Measurements from ENCODE around the gene EBP. TPM values are rescaled to one million over a fixed set of nuclear protein-coding genes. Genes with fewer than 3 reads are reported as not detected.

Gene EBP
- total and polyA plus RNA-seq, 9 of the 15 experiments (the other 6 are each of a cell fraction or from before 2014, with no cell fraction given) = 228 to 987 (median 274) TPM

GRCh38 chrX:48559636-48560035, 38.0 kb downstream of the EBP start (continued):
- TF ChIP-seq, protein P1, sequence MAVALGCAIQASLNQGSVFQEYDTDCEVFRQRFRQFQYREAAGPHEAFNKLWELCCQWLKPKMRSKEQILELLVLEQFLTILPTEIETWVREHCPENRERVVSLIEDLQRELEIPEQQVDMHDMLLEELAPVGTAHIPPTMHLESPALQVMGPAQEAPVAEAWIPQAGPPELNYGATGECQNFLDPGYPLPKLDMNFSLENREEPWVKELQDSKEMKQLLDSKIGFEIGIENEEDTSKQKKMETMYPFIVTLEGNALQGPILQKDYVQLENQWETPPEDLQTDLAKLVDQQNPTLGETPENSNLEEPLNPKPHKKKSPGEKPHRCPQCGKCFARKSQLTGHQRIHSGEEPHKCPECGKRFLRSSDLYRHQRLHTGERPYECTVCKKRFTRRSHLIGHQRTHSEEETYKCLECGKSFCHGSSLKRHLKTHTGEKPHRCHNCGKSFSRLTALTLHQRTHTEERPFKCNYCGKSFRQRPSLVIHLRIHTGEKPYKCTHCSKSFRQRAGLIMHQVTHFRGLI (CRISPR knock-in tag; IDR thresholded peaks at IDR 0.05) = no peak
- TF ChIP-seq ZZZ3 (IDR thresholded peaks at IDR 0.05) = no peak

DNA sequence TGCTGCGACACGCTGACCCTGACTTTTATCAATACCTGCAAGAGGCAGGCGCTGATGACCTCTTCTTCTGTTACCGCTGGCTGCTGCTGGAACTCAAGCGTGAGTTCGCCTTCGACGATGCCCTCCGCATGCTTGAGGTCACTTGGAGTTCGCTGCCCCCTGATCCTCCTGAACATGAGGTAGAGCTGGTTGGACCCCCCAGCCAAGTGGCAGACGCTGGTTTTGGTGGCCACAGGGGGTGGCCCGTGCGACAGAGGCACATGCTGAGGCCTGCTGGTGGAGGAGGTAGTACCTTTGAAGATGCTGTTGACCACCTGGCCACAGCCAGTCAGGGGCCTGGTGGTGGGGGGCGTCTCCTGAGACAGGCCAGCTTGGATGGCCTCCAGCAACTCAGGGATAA, 38.4 kb downstream of the EBP start:
- H3K79me2 ChIP-seq (ENCODE audit: control insufficient read depth, insufficient read depth, low read length) = no peaks in the 10 kb centered on the region
- no peaks in the 10 kb centered on the region; the same call in 1 of the 2 replicates for H4K20me1 ChIP-seq (replicated peaks; ENCODE audit: control insufficient read depth, insufficient read depth, low read length)
- no peak for ATAC-seq
- BruUV-seq (replicated peaks) = no TSS peak
- H3K9me3 ChIP-seq (replicated peaks; ENCODE audit: control insufficient read depth, insufficient read depth, low read depth, low read length) = no peaks in the 10 kb centered on the region
- H2AFZ ChIP-seq (ENCODE audit: low read depth, low read length) = no peak overlapping the region
- intact Hi-C loops (cut with micrococcal nuclease) (no loop called here), in situ Hi-C loops (cut with MboI) (no loop called here)
- no peak overlapping the region for H3K9ac ChIP-seq (ENCODE audit: insufficient read depth in 1 of 2, low read depth in 2 of 2, low read length in 2 of 2)
- ChIA-PET POLR2A (interaction anchor here (1.4 kb wide), 1 partner anchor 14 kb away, joined by 3 read pairs; the partner anchor contains the start of gene RBM3), CTCF (ENCODE audit: low intra/inter-chr PET ratio) (no interaction called here)
- H3K4me2 ChIP-seq (ENCODE audit: insufficient read depth, low read length) = no peak overlapping the region
- no peaks in the 10 kb centered on the region for H3K27me3 ChIP-seq (ENCODE audit: control insufficient read depth in 2 of 2, insufficient read depth in 2 of 2, low read length in 2 of 2)
- DNase-seq (ENCODE audit: extremely low read depth in 1 of 4, low spot score in 3 of 4) = no peak
- 87% methylated on average over 12 of the region's 14 CpGs for WGBS (ENCODE audit: insufficient coverage, low coverage, missing lambda C conversion rate)
- TF ChIP-seq ESRRA (IDR thresholded peaks at IDR 0.05; ENCODE audit: borderline replicate concordance, low read depth) (no peak), SRSF1 (IDR thresholded peaks at IDR 0.05; ENCODE audit: low read depth, low read length) (no peak), TFE3 (CRISPR knock-in tag; IDR thresholded peaks at IDR 0.05) (no peak), MEF2D (tag; conservative IDR thresholded peaks at IDR 0.05; ENCODE audit: low read depth) (no peak)
- TF ChIP-seq, protein P2, sequence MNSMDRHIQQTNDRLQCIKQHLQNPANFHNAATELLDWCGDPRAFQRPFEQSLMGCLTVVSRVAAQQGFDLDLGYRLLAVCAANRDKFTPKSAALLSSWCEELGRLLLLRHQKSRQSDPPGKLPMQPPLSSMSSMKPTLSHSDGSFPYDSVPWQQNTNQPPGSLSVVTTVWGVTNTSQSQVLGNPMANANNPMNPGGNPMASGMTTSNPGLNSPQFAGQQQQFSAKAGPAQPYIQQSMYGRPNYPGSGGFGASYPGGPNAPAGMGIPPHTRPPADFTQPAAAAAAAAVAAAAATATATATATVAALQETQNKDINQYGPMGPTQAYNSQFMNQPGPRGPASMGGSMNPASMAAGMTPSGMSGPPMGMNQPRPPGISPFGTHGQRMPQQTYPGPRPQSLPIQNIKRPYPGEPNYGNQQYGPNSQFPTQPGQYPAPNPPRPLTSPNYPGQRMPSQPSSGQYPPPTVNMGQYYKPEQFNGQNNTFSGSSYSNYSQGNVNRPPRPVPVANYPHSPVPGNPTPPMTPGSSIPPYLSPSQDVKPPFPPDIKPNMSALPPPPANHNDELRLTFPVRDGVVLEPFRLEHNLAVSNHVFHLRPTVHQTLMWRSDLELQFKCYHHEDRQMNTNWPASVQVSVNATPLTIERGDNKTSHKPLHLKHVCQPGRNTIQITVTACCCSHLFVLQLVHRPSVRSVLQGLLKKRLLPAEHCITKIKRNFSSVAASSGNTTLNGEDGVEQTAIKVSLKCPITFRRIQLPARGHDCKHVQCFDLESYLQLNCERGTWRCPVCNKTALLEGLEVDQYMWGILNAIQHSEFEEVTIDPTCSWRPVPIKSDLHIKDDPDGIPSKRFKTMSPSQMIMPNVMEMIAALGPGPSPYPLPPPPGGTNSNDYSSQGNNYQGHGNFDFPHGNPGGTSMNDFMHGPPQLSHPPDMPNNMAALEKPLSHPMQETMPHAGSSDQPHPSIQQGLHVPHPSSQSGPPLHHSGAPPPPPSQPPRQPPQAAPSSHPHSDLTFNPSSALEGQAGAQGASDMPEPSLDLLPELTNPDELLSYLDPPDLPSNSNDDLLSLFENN (IDR thresholded peaks at IDR 0.05; ENCODE audit: low read depth in 2 of 2, low read length in 2 of 2) = no peak
- TF ChIP-seq, protein P3, sequence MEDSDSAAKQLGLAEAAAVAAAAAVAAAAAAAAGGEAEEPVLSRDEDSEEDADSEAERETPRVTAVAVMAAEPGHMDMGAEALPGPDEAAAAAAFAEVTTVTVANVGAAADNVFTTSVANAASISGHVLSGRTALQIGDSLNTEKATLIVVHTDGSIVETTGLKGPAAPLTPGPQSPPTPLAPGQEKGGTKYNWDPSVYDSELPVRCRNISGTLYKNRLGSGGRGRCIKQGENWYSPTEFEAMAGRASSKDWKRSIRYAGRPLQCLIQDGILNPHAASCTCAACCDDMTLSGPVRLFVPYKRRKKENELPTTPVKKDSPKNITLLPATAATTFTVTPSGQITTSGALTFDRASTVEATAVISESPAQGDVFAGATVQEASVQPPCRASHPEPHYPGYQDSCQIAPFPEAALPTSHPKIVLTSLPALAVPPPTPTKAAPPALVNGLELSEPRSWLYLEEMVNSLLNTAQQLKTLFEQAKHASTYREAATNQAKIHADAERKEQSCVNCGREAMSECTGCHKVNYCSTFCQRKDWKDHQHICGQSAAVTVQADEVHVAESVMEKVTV (CRISPR knock-in tag; IDR thresholded peaks at IDR 0.05) = no peak
- TF ChIP-seq, protein P4, sequence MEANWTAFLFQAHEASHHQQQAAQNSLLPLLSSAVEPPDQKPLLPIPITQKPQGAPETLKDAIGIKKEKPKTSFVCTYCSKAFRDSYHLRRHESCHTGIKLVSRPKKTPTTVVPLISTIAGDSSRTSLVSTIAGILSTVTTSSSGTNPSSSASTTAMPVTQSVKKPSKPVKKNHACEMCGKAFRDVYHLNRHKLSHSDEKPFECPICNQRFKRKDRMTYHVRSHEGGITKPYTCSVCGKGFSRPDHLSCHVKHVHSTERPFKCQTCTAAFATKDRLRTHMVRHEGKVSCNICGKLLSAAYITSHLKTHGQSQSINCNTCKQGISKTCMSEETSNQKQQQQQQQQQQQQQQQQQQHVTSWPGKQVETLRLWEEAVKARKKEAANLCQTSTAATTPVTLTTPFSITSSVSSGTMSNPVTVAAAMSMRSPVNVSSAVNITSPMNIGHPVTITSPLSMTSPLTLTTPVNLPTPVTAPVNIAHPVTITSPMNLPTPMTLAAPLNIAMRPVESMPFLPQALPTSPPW (CRISPR knock-in tag; IDR thresholded peaks at IDR 0.05) = no peak
- no peaks in the 10 kb centered on the region; a peak in 1 of 5 replicates for H3K4me1 ChIP-seq (replicated peaks in 1 of 2; ENCODE audit: control insufficient read depth in 2 of 2, insufficient read depth in 2 of 2, low read length in 2 of 2)
- no peaks in the 10 kb centered on the region for H3K9me1 ChIP-seq (ENCODE audit: control insufficient read depth, insufficient read depth, low read length)
- H3K27ac ChIP-seq (ENCODE audit: extremely low read depth, low read depth, low read length) = no peak overlapping the region
- FAIRE-seq = no peak
- peaks cover 38% of the 10 kb centered on the region; the same call in 2 of the 3 replicates for H3K36me3 ChIP-seq (ENCODE audit: control insufficient read depth, insufficient read depth, low read length)
- H3K4me3 ChIP-seq = no peak overlapping the region
